GM12864 (cell line): ENCODE results near the gene SSH2.

Source experiments
- DNase-seq: peaks from one replicate; pipeline ENCODE4 v3.0.0-alpha.2; 2011; ENCODE audit warnings: low read depth
- H3K4me3 ChIP-seq: 2 replicates; pipeline ENCODE4 v1.5.1; 2011; ENCODE audit warnings: mild to moderate bottlenecking, low read depth, low read length, control low read depth
- TF ChIP-seq, protein P1 (sequence below): IDR thresholded peaks from 2 replicates; pipeline ENCODE4 v1.5.1; 2011; ENCODE audit warnings: low read depth, mild to moderate bottlenecking, moderate library complexity, low read length, control low read depth, inconsistent platforms; ENCODE audit errors: missing control alignments

Gene SSH2

DNA sequence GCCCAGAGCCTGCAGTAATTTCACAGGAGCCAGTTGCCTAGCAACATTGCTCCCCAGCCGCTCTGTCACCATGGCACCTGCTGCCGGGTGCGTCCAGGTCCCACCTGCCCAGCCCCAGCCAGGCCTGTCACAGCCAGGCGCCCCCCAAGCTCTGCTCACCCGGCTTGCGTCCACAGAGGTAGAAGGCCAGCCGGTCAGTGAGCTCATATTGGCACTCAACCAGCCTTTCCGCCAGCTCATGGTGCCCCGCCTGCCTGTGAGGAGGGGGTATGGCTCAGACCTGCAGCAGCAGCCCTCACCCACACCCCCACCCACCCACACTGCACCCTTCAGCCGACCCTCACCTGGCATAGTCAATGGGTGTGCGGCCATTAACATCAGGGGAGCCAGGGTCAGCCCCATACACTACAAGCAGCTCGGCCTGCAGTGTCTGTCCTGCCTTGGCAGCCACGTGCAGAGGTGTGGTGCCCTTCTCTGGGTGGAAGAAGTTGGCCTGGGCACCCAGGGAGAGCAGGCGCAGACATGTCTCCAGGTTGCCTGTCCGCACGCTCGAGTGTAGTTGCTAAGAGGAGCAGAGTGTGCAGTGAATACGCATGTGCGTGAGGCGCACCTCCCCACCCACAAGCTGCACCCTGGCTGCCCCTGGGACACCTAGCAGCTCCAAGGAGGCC, 348.3 kb downstream of the SSH2 start:
- no peak overlapping the region for H3K4me3 ChIP-seq
- no peak for DNase-seq
- TF ChIP-seq, protein P1, sequence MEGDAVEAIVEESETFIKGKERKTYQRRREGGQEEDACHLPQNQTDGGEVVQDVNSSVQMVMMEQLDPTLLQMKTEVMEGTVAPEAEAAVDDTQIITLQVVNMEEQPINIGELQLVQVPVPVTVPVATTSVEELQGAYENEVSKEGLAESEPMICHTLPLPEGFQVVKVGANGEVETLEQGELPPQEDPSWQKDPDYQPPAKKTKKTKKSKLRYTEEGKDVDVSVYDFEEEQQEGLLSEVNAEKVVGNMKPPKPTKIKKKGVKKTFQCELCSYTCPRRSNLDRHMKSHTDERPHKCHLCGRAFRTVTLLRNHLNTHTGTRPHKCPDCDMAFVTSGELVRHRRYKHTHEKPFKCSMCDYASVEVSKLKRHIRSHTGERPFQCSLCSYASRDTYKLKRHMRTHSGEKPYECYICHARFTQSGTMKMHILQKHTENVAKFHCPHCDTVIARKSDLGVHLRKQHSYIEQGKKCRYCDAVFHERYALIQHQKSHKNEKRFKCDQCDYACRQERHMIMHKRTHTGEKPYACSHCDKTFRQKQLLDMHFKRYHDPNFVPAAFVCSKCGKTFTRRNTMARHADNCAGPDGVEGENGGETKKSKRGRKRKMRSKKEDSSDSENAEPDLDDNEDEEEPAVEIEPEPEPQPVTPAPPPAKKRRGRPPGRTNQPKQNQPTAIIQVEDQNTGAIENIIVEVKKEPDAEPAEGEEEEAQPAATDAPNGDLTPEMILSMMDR, result no peak

DNA sequence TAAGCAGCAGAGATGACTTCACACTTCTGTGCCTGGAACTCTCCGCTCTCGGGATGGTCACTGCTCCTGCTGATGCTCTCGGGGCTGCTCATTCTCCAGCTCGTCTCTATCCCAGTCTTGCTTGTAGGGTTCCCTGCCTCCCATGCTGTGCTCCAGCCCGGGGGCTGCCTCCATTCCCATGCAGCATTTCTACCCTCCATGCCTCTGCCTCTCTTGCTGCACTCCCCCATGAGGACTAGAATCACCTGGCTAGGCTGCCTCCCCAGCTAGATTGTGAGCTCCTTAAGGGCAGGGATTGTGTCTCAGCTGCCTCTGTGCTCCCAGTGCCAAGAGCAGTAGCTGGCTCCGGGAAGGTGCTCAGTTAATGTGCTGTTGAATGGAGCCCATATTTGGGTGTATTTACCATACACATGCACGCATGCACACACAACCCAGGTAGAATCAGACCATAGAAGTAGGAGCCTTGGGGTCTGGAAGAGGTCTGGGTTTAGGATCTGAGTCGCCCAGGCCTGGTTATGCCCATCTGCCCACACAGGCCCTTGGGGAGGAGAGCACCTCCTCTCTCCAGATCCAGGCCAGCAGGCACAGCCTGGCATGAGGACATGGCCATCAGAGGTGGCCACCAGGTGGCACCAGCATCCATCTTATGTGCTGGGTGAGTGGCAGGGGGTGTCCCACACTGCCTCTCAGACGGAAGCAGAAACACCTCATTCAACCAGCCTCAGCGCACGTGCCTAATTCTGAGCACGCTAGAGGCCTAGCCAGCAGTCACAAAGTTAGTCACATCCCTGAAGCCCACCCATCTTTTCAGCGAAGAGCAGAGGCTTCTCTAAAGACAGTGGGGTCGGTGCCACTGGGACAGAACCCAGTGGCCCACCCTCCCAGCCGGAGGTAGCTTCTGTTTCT, 349.9 kb downstream of the SSH2 start:
- no peak overlapping the region for H3K4me3 ChIP-seq
- peak; percentile 64 for DNase-seq
- TF ChIP-seq, protein P1, result peak; percentile 93

DNA sequence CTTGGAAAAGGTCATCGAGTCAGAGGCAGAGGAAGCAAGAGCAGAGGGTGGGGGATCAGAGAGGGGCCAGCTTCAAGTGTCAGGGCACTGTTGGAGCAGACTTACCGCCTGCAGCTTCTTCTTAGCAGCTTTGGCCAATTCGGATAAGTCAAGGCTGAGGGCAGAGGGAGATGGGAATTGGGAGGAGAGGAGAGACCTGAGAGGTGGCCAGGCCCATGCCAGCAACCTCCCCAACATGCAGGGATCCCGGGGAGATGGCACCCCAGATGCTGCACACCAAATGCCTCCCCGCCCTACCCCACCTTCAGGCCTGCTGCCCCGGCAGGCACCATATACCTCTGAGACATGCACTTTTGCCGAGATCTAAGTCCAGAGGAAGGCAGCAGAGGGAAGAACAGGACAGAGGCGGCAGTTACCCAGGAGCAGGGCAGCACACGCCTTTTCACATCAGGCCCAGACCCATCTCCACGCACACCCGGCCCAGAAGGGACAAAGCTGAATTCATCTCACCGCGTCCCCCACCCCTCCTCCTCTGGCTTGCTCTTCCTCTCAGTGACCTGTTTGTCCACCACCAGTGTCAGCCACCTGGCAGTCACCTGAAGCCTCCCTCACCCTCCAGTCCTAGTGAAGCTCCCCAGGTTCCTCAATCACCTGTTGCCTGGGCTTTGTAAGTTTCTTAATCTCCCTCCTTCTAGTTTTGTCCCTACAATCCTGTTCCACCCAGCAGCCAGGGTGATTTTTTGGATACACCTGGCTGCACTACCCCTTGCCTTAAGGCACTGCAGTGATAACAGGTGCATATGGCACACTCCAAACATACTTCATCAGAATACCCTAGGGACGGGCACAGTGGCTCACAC, 351.2 kb downstream of the SSH2 start:
- no peak for DNase-seq
- H3K4me3 ChIP-seq, result no peak overlapping the region
- TF ChIP-seq, protein P1, result no peak

DNA sequence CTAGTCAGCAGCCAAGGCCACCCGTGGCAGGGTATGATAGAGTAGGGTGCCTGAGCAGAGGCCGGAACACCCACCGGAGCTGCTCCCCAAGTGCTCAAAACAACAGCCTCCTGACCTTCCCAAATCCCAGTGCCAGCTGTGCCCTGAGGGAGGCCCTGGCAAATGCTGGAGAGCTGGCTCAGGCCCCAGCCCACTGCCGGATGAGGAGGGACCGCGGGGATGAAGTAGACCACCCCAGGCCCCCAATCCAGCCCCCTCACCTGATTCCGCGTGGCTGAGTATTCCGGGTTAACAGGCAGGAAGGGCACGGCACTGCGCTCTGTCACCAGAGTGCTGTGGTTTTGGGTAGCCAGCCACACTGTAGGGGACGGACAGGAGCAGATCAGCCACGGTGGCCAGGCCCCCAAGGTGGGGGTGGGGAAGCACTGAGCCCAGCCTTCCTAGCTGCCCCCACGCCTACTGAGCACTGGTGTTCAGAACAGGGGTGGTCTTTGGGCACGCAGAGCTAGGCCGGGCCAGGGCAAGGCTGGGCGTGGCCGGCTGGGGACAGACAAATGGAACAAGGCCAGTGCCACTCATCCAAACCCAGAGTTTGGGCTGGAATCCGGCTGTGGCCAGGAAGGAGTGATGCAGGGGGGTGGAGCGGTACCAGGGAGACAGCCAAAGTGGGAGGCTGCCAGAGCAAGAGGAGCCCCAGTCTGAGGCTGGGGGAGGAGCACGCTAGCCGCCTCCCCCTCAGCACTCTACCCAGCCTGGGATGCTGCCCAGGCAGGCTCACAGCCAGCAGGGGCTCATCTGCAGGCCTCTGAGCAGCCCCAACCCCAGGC, 352.4 kb downstream of the SSH2 start:
- H3K4me3 ChIP-seq, result no peak overlapping the region
- DNase-seq, result no peak
- TF ChIP-seq, protein P1, result no peak

DNA sequence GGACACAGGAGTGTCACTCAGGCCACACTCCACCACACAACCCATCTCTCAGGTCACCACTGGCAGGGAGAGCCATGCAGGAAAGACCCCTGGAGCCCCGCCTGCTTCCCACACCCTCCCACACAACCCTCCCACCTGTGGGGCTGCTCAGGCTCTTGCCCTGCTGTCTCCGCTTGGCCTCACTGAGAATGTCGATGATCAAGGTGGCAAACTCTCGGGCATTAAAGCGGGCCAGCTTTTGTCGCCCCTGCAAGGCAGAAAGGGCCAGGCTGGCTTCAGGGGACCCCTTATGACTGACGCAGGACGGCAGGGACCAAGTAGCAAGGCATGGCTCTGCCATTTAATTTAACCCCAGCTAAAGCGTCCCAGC, 353.0 kb downstream of the SSH2 start:
- TF ChIP-seq, protein P1, result no peak

More for the DNA sequence above, 353.0 kb downstream of the SSH2 start:
- no peak overlapping the region for H3K4me3 ChIP-seq
- DNase-seq, result no peak
